GM21447 (cell line): ENCODE data around the gene CORO2B.

Experiments
- ATAC-seq: cut with Tn5 transposase; IDR thresholded peaks from one replicate; pipeline ENCODE4 v1.9.1; 2021; ENCODE audit not compliant: unreplicated experiment

Gene CORO2B

GRCh38 chr15:68765602-68766368 lies 187.0 kb downstream of the CORO2B start:
- ATAC-seq, result no peak

DNA sequence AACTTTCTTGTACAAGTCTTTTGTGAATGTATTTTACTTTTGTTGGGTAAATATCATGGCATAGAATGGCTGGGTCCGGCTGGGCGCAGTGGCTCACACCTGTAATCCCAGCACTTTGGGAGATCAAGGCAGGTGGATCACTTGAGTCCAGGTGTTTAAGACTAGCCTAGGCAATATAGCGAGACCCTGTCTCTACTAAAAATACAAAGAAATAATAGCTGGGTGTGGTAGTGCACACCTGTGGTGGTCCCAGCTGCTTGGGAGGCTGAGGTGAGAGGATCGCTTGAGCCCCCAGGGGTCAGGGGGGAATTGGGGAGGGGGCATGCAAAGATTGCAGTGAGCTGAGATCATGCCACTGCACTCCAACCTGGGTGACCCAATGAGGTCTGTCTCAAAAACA lies 189.0 kb downstream of the CORO2B start:
- no peak for ATAC-seq

GRCh38 chr15:68768321-68768720 lies 189.5 kb downstream of the CORO2B start:
- no peak for ATAC-seq

DNA sequence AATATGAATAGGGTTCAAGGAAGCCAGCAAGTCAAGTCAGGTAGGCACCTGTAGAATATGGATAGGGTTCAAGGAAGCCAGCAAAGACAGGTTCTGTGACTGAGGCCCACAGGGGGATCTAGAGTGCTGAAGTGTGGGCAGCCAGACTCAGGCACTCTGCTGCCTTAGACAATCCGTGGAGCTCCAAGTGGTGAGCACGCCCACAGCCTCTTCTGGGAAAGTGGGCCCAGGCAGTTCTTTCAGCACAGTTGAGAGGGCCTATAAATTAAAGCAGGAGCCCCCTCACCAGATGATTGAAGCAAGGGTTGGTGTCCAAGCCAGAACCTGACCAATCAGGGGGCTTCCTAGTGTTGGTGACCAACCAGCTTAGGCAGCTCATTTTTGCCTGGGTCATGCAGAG lies 190.9 kb downstream of the CORO2B start:
- ATAC-seq, result no peak

- ATAC-seq, result no peak
These were observed 191.4 kb downstream of the CORO2B start for GRCh38 chr15:68770216-68770615.

GRCh38 chr15:68773036-68773435 lies 194.2 kb downstream of the CORO2B start:
- no peak for ATAC-seq

- ATAC-seq, result no peak
These were observed 195.3 kb downstream of the CORO2B start for GRCh38 chr15:68774120-68774519.

- ATAC-seq, result no peak
These were observed 195.9 kb downstream of the CORO2B start for GRCh38 chr15:68774521-68775235.

DNA sequence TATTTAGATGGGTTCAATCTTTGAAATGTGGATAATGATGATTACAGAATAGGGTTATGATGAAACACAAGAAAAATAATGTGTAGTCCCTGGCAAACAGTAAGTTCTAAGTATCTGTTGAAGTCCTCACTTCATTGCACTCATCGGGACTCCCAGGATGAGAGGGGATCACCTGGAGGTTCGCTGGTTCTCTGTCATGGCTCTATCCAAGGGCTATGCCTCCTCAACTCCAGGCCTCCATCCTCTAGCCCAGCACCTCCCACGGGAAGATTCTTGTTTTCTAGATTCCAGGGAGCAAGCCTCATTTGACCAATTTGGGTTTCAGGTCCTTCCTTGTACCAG lies 196.4 kb downstream of the CORO2B start:
- ATAC-seq, result no peak

GRCh38 chr15:68775671-68776476 lies 197.1 kb downstream of the CORO2B start:
- ATAC-seq, result no peak

DNA sequence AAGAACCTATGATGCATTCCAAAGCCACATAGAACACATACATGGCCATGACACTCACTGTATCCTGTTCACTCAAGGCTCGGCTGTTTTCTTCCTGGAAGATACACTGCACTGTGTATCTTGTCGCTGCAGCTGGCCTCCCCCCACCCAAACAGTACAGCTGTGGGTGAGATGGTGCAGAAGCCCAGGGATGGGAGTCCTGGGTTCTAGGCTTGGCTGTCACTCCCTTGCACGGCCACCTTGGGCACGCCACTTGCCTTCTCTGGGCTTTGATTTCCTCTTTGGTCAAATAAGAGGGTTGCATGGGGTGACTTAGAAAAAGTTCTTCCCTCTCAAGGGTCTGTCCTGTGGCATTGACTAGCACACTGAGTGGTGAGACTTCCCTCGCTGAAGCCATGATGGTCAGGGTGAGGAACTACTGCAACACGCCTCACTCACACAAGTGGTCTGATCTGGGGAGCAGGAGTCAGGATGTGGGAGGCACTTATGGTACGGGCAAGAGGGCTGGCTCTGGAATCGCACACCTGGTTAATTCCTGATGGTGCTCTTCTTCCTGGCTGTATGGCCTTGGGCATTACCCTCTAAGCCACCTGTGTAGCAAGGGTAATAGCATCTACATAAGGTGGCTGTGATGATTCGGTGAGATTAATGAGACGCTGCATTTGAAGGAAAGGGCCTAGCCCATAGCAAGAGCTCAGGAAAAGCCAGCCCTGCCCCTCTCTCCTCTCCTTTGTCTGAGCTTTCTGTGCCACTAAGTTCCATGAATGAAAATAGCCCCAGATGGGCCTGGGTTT lies 197.9 kb downstream of the CORO2B start:
- no peak for ATAC-seq
